SK-N-SH (cell line): ENCODE data around the gene SHROOM3. TPM values are rescaled to one million over a fixed set of nuclear protein-coding genes. Genes with fewer than 3 reads are reported as not detected.
A peak's percentile ranks its signal among the peaks of the same experiment; 100 is the strongest.

Experiments used
- CTCF ChIA-PET: fragments of 300-600, 350-600 bp; formaldehyde crosslinking; extraction: SDS; loops from one replicate; lab custom pipeline; 2021; lab: Yijun Ruan, JAX
- POLR2A ChIA-PET: fragments of 350-600 bp; sonication (Branson Sonifier 250); formaldehyde crosslinking; extraction: SDS; loops from one replicate; lab custom pipeline; 2020; ENCODE audit warnings: antibody characterized with exemption, inconsistent platforms; lab: Yijun Ruan, JAX
- DNase-seq: peaks from one replicate; pipeline ENCODE4 v3.0.0; 2012
- H2AFZ ChIP-seq: fragments of 200-600 bp; sonication (generic); 2 replicates; pipeline ENCODE4 v1.8.1; 2016; ENCODE audit warnings: antibody characterized with exemption, mild to moderate bottlenecking, low read depth
- H3F3A ChIP-seq: fragments of 200-600 bp; sonication (generic); replicated peaks from 2 replicates; pipeline ENCODE3; 2016; ENCODE audit warnings: antibody characterized with exemption, mild to moderate bottlenecking; ENCODE audit not compliant: insufficient read depth
- H3K27ac ChIP-seq, 2 experiments: fragments of 200-500 bp in 1 of 2; fragments of 200-600 bp in 1 of 2; sonication (Bioruptor generic) in 1 of 2; sonication (generic), shearing (Covaris generic) in 1 of 2; 2 replicates each; pipeline versions ENCODE4 v1.5.1 to v1.6.1; 2014 to 2016; ENCODE audit warnings: low read depth in 2 of 2, inconsistent platforms in 1 of 2, low read length in 1 of 2, mild to moderate bottlenecking in 1 of 2, mixed read lengths in 1 of 2
- H3K27me3 ChIP-seq: fragments of 200-600 bp; sonication (generic), shearing (Covaris generic); 2 replicates; pipeline ENCODE4 v1.6.1; 2016; ENCODE audit warnings: mixed run types; ENCODE audit not compliant: insufficient read depth
- H3K36me3 ChIP-seq, 2 experiments: fragments of 200-500 bp in 1 of 2; fragments of 200-600 bp in 1 of 2; sonication (Bioruptor generic) in 1 of 2; sonication (generic) in 1 of 2; replicated peaks in 1 of 2; 2 replicates each; pipeline versions ENCODE3 to v1.5.1; 2014 to 2016; ENCODE audit warnings: low read length in 1 of 2, mild to moderate bottlenecking in 1 of 2; ENCODE audit not compliant: insufficient read depth in 2 of 2, control insufficient read depth in 1 of 2
- H3K4me1 ChIP-seq, 2 experiments: fragments of 200-500 bp in 1 of 2; fragments of 200-600 bp in 1 of 2; sonication (Bioruptor generic) in 1 of 2; sonication (generic), shearing (Covaris generic) in 1 of 2; 2 replicates each; pipeline versions ENCODE4 v1.5.1 to v1.6.1; 2014 to 2016; ENCODE audit warnings: low read depth in 1 of 2, low read length in 1 of 2, mixed run types in 1 of 2; ENCODE audit not compliant: insufficient read depth in 2 of 2, control insufficient read depth in 1 of 2
- H3K4me2 ChIP-seq: fragments of 200-600 bp; sonication (generic), shearing (Covaris generic); 2 replicates; pipeline ENCODE4 v1.6.1; 2017; ENCODE audit warnings: mixed run types
- H3K4me3 ChIP-seq, 2 experiments: fragments of 200-500 bp in 1 of 2; fragments of 200-600 bp in 1 of 2; sonication (Bioruptor generic) in 1 of 2; sonication (generic), shearing (Covaris generic) in 1 of 2; 2 replicates each; pipeline versions ENCODE4 v1.5.1 to v1.8.1; 2014 to 2016; ENCODE audit warnings: low read depth in 2 of 2, inconsistent platforms in 1 of 2, low read length in 1 of 2, mild to moderate bottlenecking in 1 of 2, mixed read lengths in 1 of 2, moderate library complexity in 1 of 2
- H3K79me2 ChIP-seq: fragments of 200-600 bp; sonication (generic); 2 replicates; pipeline ENCODE4 v1.8.1; 2017; ENCODE audit warnings: mild to moderate bottlenecking; ENCODE audit not compliant: insufficient read depth
- H3K9ac ChIP-seq: fragments of 200-600 bp; sonication (generic); 2 replicates; pipeline ENCODE4 v1.6.1; 2017; ENCODE audit warnings: mixed run types
- H3K9me2 ChIP-seq: fragments of 200-600 bp; sonication (generic); 2 replicates; pipeline ENCODE4 v1.6.1; 2017; ENCODE audit warnings: mixed run types
- H3K9me3 ChIP-seq: fragments of 200-600 bp; sonication (generic); 2 replicates; pipeline ENCODE4 v1.6.1; 2017; ENCODE audit warnings: mixed run types, mild to moderate bottlenecking, moderate library complexity
- H4K20me1 ChIP-seq: fragments of 200-600 bp; sonication (generic); 2 replicates; pipeline ENCODE4 v1.6.1; 2017; ENCODE audit warnings: mild to moderate bottlenecking, mixed run types; ENCODE audit not compliant: insufficient read depth
- CHD2 ChIP-seq: fragments of 150-350 bp; IDR thresholded peaks from 2 replicates; pipeline ENCODE4 v1.6.1; 2018; ENCODE audit warnings: low read length; ENCODE audit not compliant: partially characterized antibody
- ELF1 ChIP-seq: IDR thresholded peaks from 2 replicates; pipeline ENCODE4 v1.4.0; 2012
- EP300 ChIP-seq, 2 experiments: IDR thresholded peaks; 2 replicates each; pipeline versions ENCODE4 v1.4.0 to v1.6.1; 2012; ENCODE audit warnings: borderline replicate concordance in 1 of 2, low read depth in 1 of 2, low read length in 1 of 2
- FOSL2 ChIP-seq: IDR thresholded peaks from 2 replicates; pipeline ENCODE4 v1.4.0; 2012; ENCODE audit warnings: low read depth, mild to moderate bottlenecking, moderate library complexity, borderline replicate concordance
- FOXJ3 ChIP-seq: sonication (generic); formaldehyde crosslinking; IDR thresholded peaks from 2 replicates; pipeline ENCODE4 v1.5.1; 2020; ENCODE audit warnings: mild to moderate bottlenecking, missing genetic modification reagents
- FOXM1 ChIP-seq: IDR thresholded peaks from 2 replicates; pipeline ENCODE4 v1.4.0; 2012; ENCODE audit warnings: low read depth, mild to moderate bottlenecking
- GABPA ChIP-seq: IDR thresholded peaks from 2 replicates; pipeline ENCODE4 v1.4.0; 2012; ENCODE audit warnings: low read depth, mild to moderate bottlenecking
- GATA2 ChIP-seq: sonication (generic); formaldehyde crosslinking; IDR thresholded peaks from 2 replicates; pipeline ENCODE4 v1.5.0; 2020; ENCODE audit warnings: mild to moderate bottlenecking, missing genetic modification reagents
- JUND ChIP-seq: IDR thresholded peaks from 2 replicates; pipeline ENCODE4 v1.4.0; 2012
- MEF2A ChIP-seq: IDR thresholded peaks from 2 replicates; pipeline ENCODE4 v1.4.0; 2012; ENCODE audit warnings: low read depth, borderline replicate concordance
- MXI1 ChIP-seq: IDR thresholded peaks from 2 replicates; pipeline ENCODE4 v1.6.1; 2012; ENCODE audit warnings: mild to moderate bottlenecking, low read depth, low read length, improper control_type of control experiment
- NFIC ChIP-seq: IDR thresholded peaks from 2 replicates; pipeline ENCODE4 v1.4.0; 2012; ENCODE audit warnings: borderline replicate concordance
- PBX3 ChIP-seq: IDR thresholded peaks from 2 replicates; pipeline ENCODE4; 2012
- RAD21 ChIP-seq: IDR thresholded peaks from 2 replicates; pipeline ENCODE4 v1.6.1; 2012; ENCODE audit warnings: mild to moderate bottlenecking, low read length
- REST ChIP-seq: IDR thresholded peaks from 2 replicates; pipeline ENCODE4 v1.6.1; 2012; ENCODE audit warnings: mild to moderate bottlenecking, low read depth, low read length, moderate library complexity
- SMC3 ChIP-seq: IDR thresholded peaks from 2 replicates; pipeline ENCODE4 v1.6.1; 2012; ENCODE audit warnings: low read depth, low read length, improper control_type of control experiment
- TAF1 ChIP-seq: IDR thresholded peaks from 2 replicates; pipeline ENCODE4 v1.6.1; 2012; ENCODE audit warnings: low read depth, mild to moderate bottlenecking, low read length, moderate library complexity, borderline replicate concordance
- YY1 ChIP-seq: IDR thresholded peaks from 2 replicates; pipeline ENCODE4 v1.4.0; 2012; ENCODE audit warnings: low read depth, mild to moderate bottlenecking
- WGBS: methylation state at CpG from one replicate; pipeline ENCODE4 v1.1.6; 2017; ENCODE audit warnings: low lambda C conversion rate; 5-methylcytosine and 5-hydroxymethylcytosine counted together
- polyA plus RNA-seq, 3 experiments: library from polyadenylated mRNA; depleted of rRNA; stranded (reverse); fragments of >200 nt; gene quantifications; 2 replicates each; pipeline ENCODE4 v1.2.3, GENCODE V29; 2012
- TF ChIP-seq, protein P1 (sequence below): IDR thresholded peaks from 2 replicates; pipeline ENCODE4 v1.4.0; 2012; ENCODE audit warnings: low read depth, borderline replicate concordance
- TF ChIP-seq, protein P2 (sequence below): IDR thresholded peaks from 2 replicates; pipeline ENCODE4 v1.4.0; 2012; ENCODE audit warnings: low read depth, borderline replicate concordance

SHROOM3 gene
- polyA plus RNA-seq, 1 of the 3 experiments (the other 2 are of a cell fraction), result 4.3 TPM

DNA sequence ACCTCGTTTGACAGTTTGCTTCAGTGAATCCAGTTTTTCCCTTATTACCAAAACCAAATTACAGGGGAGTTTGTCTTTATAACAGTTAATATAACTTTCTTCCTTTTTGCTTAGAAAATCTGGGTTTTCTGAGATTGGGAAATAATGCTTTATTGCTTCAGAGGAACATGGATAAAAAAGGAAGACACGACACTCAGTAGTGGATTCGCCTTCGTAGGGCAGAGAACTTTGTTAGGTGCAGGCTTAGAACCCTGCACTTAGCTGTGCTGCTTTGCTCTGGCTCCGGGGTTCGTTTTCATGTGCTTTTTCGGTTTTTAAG lies 274.7 kb downstream of the SHROOM3 start:
- no peak for DNase-seq
- Histone ChIP-seq H3K27ac (peak overlapping the region in 1 of 2 experiments; percentile 10; a peak in 1 of 4 replicates), H4K20me1 (no peaks in the 10 kb centered on the region), H3K9ac (no peak overlapping the region), H3K9me3 (no peaks in the 10 kb centered on the region), H3K79me2 (peaks cover 65% of the 10 kb centered on the region), H3K4me3 (no peak overlapping the region), H2AFZ (no peak overlapping the region), H3K4me2 (no peak overlapping the region), H3F3A (peaks cover 24% of the 10 kb centered on the region), H3K27me3 (no peaks in the 10 kb centered on the region), H3K9me2 (no peaks in the 10 kb centered on the region), H3K4me1 (peaks cover 1 to 16% of the 10 kb centered on the region in 2 experiments; a peak in 2 of 4 replicates), H3K36me3 (peaks cover 36 to 42% of the 10 kb centered on the region in 2 experiments)
- no peak for TF ChIP-seq YY1
- no peak for TF ChIP-seq FOXJ3
- TF ChIP-seq GATA2 (CRISPR knock-in tag), result no peak
- CTCF ChIA-PET, result interaction anchor here (1.3 to 2.4 kb wide), 2 partner anchors 11 to 191 kb away, joined by 4 to 7 read pairs; no protein-coding TSS in a partner anchor
- 89% methylated on average over 7 of the region's 7 CpGs for WGBS
- POLR2A ChIA-PET, result no interaction called here

- H3K36me3 ChIP-seq, result peaks cover 36 to 58% of the 10 kb centered on the region in 2 experiments
- DNase-seq, result no peak
- H2AFZ ChIP-seq, result no peak overlapping the region
- H3K9me2 ChIP-seq, result no peaks in the 10 kb centered on the region
- no peaks in the 10 kb centered on the region for H4K20me1 ChIP-seq
- H3K27me3 ChIP-seq, result no peaks in the 10 kb centered on the region
- peaks cover 2 to 17% of the 10 kb centered on the region in 2 experiments; a peak in 2 of 4 replicates for H3K4me1 ChIP-seq
- H3K9ac ChIP-seq, result no peak overlapping the region
- H3K27ac ChIP-seq, result no peak overlapping the region
- no peaks in the 10 kb centered on the region for H3K9me3 ChIP-seq
- H3K4me2 ChIP-seq, result no peak overlapping the region
- H3K4me3 ChIP-seq, result no peak overlapping the region
- CTCF ChIA-PET, result interaction anchor here (0.9 to 1.9 kb wide), 5 partner anchors 10 to 20 kb away, joined by 4 to 7 read pairs (median 5); no protein-coding TSS in a partner anchor
- peaks cover 64% of the 10 kb centered on the region for H3K79me2 ChIP-seq
- peaks cover 14% of the 10 kb centered on the region for H3F3A ChIP-seq
- POLR2A ChIA-PET, result no interaction called here
- WGBS, result 94% methylated on average over 5 of the region's 5 CpGs
- TF ChIP-seq RAD21, result no peak
- TF ChIP-seq ELF1, result no peak
- TF ChIP-seq MEF2A, result no peak
- no peak for TF ChIP-seq PBX3
- TF ChIP-seq, protein P1, sequence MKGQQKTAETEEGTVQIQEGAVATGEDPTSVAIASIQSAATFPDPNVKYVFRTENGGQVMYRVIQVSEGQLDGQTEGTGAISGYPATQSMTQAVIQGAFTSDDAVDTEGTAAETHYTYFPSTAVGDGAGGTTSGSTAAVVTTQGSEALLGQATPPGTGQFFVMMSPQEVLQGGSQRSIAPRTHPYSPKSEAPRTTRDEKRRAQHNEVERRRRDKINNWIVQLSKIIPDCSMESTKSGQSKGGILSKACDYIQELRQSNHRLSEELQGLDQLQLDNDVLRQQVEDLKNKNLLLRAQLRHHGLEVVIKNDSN, result no peak
- TF ChIP-seq CHD2, result no peak
- no peak for TF ChIP-seq SMC3
- TF ChIP-seq FOSL2, result no peak
- TF ChIP-seq JUND, result no peak
- no peak for TF ChIP-seq REST
- TF ChIP-seq NFIC, result no peak
- TF ChIP-seq TAF1, result no peak
- TF ChIP-seq GABPA, result no peak
- no peak for TF ChIP-seq EP300 (IDR thresholded peaks at IDR 0.05; ENCODE audit: borderline replicate concordance in 1 of 2, low read depth in 1 of 2, low read length in 1 of 2)
- no peak for TF ChIP-seq GATA2 (CRISPR knock-in tag)
- no peak for TF ChIP-seq FOXM1
- TF ChIP-seq MXI1, result no peak
- TF ChIP-seq, protein P2, sequence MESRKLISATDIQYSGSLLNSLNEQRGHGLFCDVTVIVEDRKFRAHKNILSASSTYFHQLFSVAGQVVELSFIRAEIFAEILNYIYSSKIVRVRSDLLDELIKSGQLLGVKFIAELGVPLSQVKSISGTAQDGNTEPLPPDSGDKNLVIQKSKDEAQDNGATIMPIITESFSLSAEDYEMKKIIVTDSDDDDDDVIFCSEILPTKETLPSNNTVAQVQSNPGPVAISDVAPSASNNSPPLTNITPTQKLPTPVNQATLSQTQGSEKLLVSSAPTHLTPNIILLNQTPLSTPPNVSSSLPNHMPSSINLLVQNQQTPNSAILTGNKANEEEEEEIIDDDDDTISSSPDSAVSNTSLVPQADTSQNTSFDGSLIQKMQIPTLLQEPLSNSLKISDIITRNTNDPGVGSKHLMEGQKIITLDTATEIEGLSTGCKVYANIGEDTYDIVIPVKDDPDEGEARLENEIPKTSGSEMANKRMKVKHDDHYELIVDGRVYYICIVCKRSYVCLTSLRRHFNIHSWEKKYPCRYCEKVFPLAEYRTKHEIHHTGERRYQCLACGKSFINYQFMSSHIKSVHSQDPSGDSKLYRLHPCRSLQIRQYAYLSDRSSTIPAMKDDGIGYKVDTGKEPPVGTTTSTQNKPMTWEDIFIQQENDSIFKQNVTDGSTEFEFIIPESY, result no peak
These were observed 277.5 kb downstream of the SHROOM3 start for GRCh38 chr4:76712564-76712963.
